CD4-positive, alpha-beta T cell treated with Interleukin-4 for 4 hours (primary cell): ENCODE results near the gene ADGRF5.

Experiments used
- DNase-seq: peaks from one replicate; pipeline ENCODE4 v3.0.0-alpha.2; 2020

The ADGRF5 gene

GRCh38 chr6:46921731-46922130 is at the start of gene ADGRF5:
TSS of gene ADGRF5 (minus strand) at chr6:46921938. CDS start at chr6:46906762, 15,176 bp downstream.
- no peak for DNase-seq

- no peak for DNase-seq
These were observed 47.5 kb upstream of the ADGRF5 start for GRCh38 chr6:46969206-46969605.

- DNase-seq = no peak
These were observed 46.1 kb upstream of the ADGRF5 start for GRCh38 chr6:46967826-46968349.

GRCh38 chr6:46964716-46965519 is 43.2 kb upstream of the ADGRF5 start:
- DNase-seq = no peak

- DNase-seq = no peak
These were observed 41.9 kb upstream of the ADGRF5 start for GRCh38 chr6:46963626-46964025.

GRCh38 chr6:46963039-46963438 is 41.3 kb upstream of the ADGRF5 start:
- no peak for DNase-seq

GRCh38 chr6:46961711-46962110 is 40.0 kb upstream of the ADGRF5 start:
- no peak for DNase-seq

GRCh38 chr6:46961232-46961631 is 39.5 kb upstream of the ADGRF5 start:
- no peak for DNase-seq

- DNase-seq = no peak
These were observed 37.7 kb upstream of the ADGRF5 start for GRCh38 chr6:46959419-46959818.

GRCh38 chr6:46956409-46956808 is 34.7 kb upstream of the ADGRF5 start:
- DNase-seq = no peak

- no peak for DNase-seq
These were observed 33.2 kb upstream of the ADGRF5 start for GRCh38 chr6:46954837-46955451.

GRCh38 chr6:46953921-46954320 is 32.2 kb upstream of the ADGRF5 start:
- no peak for DNase-seq

- DNase-seq = no peak
These were observed 28.0 kb upstream of the ADGRF5 start for GRCh38 chr6:46949632-46950280.

- no peak for DNase-seq
These were observed 27.0 kb upstream of the ADGRF5 start for GRCh38 chr6:46948699-46949098.

GRCh38 chr6:46947497-46947896 is 25.8 kb upstream of the ADGRF5 start:
- no peak for DNase-seq

GRCh38 chr6:46940433-46941226 is 18.9 kb upstream of the ADGRF5 start:
- DNase-seq = no peak

- no peak for DNase-seq
These were observed 15.9 kb upstream of the ADGRF5 start for GRCh38 chr6:46937642-46938041.

- DNase-seq = no peak
These were observed 13.9 kb upstream of the ADGRF5 start for GRCh38 chr6:46935687-46936086.

- no peak for DNase-seq
These were observed 12.0 kb upstream of the ADGRF5 start for GRCh38 chr6:46933751-46934150.

GRCh38 chr6:46932526-46933319 is 11.0 kb upstream of the ADGRF5 start:
- DNase-seq = no peak

GRCh38 chr6:46931416-46931815 is 9.7 kb upstream of the ADGRF5 start:
- DNase-seq = no peak

- no peak for DNase-seq
These were observed 8.6 kb upstream of the ADGRF5 start for GRCh38 chr6:46930331-46930730.
